Upper lobe of left lung (tissue), 4 donors: ENCODE data around the gene CYP27C1.

Experiments
- CTCF ChIP-seq, 6 experiments: fragments of 450-650 bp in 4 of 6; fragments of 200-600 bp in 2 of 6; sonication (generic) in 2 of 6; IDR thresholded peaks; one replicate each; pipeline ENCODE4 v1.5.1; 2016 to 2019; ENCODE audit warnings: antibody characterized with exemption in 6 of 6
- POLR2A ChIP-seq, 4 donors: fragments of 450-650 bp; IDR thresholded peaks; one replicate each; pipeline ENCODE4 v1.5.1; 2016 to 2017; ENCODE audit warnings: antibody characterized with exemption in 4 of 4, mild to moderate bottlenecking in 2 of 4

DNA sequence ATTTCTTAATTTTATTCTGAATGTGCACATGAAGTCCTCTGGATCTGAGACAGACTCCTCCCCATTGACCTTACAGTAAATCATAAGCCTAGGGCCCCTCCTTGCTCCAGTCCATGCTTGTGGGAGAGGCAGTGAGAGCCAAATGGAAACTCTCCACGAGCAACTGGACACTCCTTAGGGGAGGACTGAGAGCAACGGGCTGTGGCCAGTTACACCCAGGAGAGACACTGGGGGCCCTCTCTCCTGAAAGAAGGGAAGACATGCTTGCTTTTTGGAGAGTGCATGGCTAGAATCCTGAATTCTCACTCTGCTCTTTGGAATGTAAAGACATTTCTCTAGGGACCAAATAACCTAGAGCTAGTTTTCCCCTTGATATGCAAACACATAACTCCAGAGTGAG, 64.2 kb downstream of the CYP27C1 start:
- TF ChIP-seq POLR2A (IDR thresholded peaks at IDR 0.05) (no peak), CTCF (IDR thresholded peaks at IDR 0.05) (no peak)
